ENCODE data around the gene GAB4.

DNA sequence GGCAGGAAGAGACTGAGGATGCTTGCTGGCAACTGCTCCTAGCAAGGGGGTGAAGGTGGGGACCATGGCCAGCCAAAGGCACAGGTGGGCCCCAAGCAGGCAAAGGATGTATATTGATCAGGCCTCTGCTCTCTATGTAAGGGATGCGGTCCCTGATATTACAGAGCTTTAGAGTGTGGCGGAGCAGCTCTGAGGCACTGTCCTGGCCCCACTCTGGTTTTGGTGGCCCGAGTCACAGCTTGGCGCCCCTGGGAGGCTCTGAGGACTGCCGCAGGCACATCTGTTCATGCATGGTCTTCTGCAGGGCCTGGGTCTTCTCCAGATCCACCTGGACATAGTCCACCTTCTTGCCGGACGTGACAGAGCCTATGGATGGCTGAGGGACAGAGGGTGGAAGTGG, 45.5 kb downstream of the GAB4 start:
- TF ChIP-seq POLR2A (IDR thresholded peaks at IDR 0.05) = no peak
- TF ChIP-seq, protein P1, sequence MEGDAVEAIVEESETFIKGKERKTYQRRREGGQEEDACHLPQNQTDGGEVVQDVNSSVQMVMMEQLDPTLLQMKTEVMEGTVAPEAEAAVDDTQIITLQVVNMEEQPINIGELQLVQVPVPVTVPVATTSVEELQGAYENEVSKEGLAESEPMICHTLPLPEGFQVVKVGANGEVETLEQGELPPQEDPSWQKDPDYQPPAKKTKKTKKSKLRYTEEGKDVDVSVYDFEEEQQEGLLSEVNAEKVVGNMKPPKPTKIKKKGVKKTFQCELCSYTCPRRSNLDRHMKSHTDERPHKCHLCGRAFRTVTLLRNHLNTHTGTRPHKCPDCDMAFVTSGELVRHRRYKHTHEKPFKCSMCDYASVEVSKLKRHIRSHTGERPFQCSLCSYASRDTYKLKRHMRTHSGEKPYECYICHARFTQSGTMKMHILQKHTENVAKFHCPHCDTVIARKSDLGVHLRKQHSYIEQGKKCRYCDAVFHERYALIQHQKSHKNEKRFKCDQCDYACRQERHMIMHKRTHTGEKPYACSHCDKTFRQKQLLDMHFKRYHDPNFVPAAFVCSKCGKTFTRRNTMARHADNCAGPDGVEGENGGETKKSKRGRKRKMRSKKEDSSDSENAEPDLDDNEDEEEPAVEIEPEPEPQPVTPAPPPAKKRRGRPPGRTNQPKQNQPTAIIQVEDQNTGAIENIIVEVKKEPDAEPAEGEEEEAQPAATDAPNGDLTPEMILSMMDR (IDR thresholded peaks at IDR 0.05) = no peak

All from lower leg skin (tissue), 3 donors.